Activated T-helper 2 cell treated with anti-CD3 and anti-CD28 coated beads, Interferon-gamma antibody, Interleukin-2, Interleukin-4, amounts not matched to agents 10 μg/mL and 5 μg/mL and 100 μg/mL, durations not matched to agents 14 hours and 24 hours and 36 hours (primary cell): ENCODE measurements around the gene FARS2. TPM values are rescaled to one million over a fixed set of nuclear protein-coding genes. Genes with fewer than 3 reads are reported as not detected.
"Not testable (repeated sequence)": the region's sequence is repeated elsewhere in the genome, so short reads cannot be mapped to it uniquely, and the experiment has no call there.

Experiments
- DNase-seq: peaks from one replicate; pipeline ENCODE4 v3.0.0; 2021; ENCODE audit warnings: low spot score
- H3K27ac Mint-ChIP-seq: one replicate; pipeline ENCODE4 v1.8.0; 2021; ENCODE audit warnings: mixed read lengths
- H3K27me3 Mint-ChIP-seq: one replicate; pipeline ENCODE4 v1.8.0; 2021; ENCODE audit warnings: low read depth, mixed read lengths
- H3K36me3 Mint-ChIP-seq: one replicate; pipeline ENCODE4 v1.8.0; 2021; ENCODE audit warnings: low read depth, mixed read lengths
- H3K4me1 Mint-ChIP-seq: one replicate; pipeline ENCODE4 v1.8.0; 2021; ENCODE audit warnings: low read depth, mixed read lengths
- H3K4me3 Mint-ChIP-seq: one replicate; pipeline ENCODE4 v1.8.0; 2021; ENCODE audit warnings: low read depth, mild to moderate bottlenecking, moderate library complexity, mixed read lengths
- H3K9me3 Mint-ChIP-seq: one replicate; pipeline ENCODE4 v1.8.0; 2021; ENCODE audit warnings: mixed read lengths
- intact Hi-C: fragments of 100-400 bp; cut with micrococcal nuclease; formaldehyde crosslinking; loops from one replicate; pipeline ENCODE4 v1.15.1; 2023
- total RNA-seq: library from RNA; stranded (reverse); gene quantifications from 2 replicates; pipeline ENCODE4 v1.2.3, GENCODE V29; 2022

FARS2 gene
- total RNA-seq, 1 donor from 2014 or later = 19.7 TPM

- no peak for DNase-seq
- no peaks in the 10 kb centered on the region for H3K27me3 Mint-ChIP-seq
- no peaks in the 10 kb centered on the region for H3K36me3 Mint-ChIP-seq
- intact Hi-C loops = no loop called here
- no peak overlapping the region for H3K4me3 Mint-ChIP-seq
- no peak overlapping the region for H3K27ac Mint-ChIP-seq
- no peaks in the 10 kb centered on the region for H3K9me3 Mint-ChIP-seq
- H3K4me1 Mint-ChIP-seq = peaks cover 2% of the 10 kb centered on the region
These were observed 394.9 kb downstream of the FARS2 start for GRCh38 chr6:5656226-5656625.

- intact Hi-C loops, H3K4me3 Mint-ChIP-seq, H3K9me3 Mint-ChIP-seq, H3K27me3 Mint-ChIP-seq, H3K4me1 Mint-ChIP-seq, H3K27ac Mint-ChIP-seq, DNase-seq, H3K36me3 Mint-ChIP-seq: not testable (repeated sequence)
These were observed 395.4 kb downstream of the FARS2 start for GRCh38 chr6:5656695-5657094.

GRCh38 chr6:5657684-5658430, 396.5 kb downstream of the FARS2 start:
- Mint-ChIP-seq H3K27ac (no peak overlapping the region), H3K27me3 (no peaks in the 10 kb centered on the region), H3K4me1 (peaks cover 2% of the 10 kb centered on the region), H3K36me3 (no peaks in the 10 kb centered on the region), H3K4me3 (no peak overlapping the region), H3K9me3 (no peaks in the 10 kb centered on the region)
- intact Hi-C loops = no loop called here
- DNase-seq = no peak

- Mint-ChIP-seq H3K27ac (no peak overlapping the region), H3K4me3 (no peak overlapping the region), H3K36me3 (no peaks in the 10 kb centered on the region), H3K27me3 (no peaks in the 10 kb centered on the region), H3K9me3 (no peaks in the 10 kb centered on the region), H3K4me1 (peaks cover 2% of the 10 kb centered on the region)
- intact Hi-C loops = no loop called here
- no peak for DNase-seq
These were observed 398.2 kb downstream of the FARS2 start for GRCh38 chr6:5659467-5659866.

GRCh38 chr6:5660772-5661171, 399.5 kb downstream of the FARS2 start:
- DNase-seq = no peak
- no peak overlapping the region for H3K27ac Mint-ChIP-seq
- no peaks in the 10 kb centered on the region for H3K9me3 Mint-ChIP-seq
- H3K27me3 Mint-ChIP-seq = no peaks in the 10 kb centered on the region
- peaks cover 15% of the 10 kb centered on the region for H3K4me1 Mint-ChIP-seq
- no peaks in the 10 kb centered on the region for H3K36me3 Mint-ChIP-seq
- H3K4me3 Mint-ChIP-seq = no peak overlapping the region
- intact Hi-C loops = no loop called here

- H3K4me1 Mint-ChIP-seq = peaks cover 18% of the 10 kb centered on the region
- H3K27me3 Mint-ChIP-seq = no peaks in the 10 kb centered on the region
- DNase-seq = no peak
- H3K27ac Mint-ChIP-seq = no peak overlapping the region
- no peaks in the 10 kb centered on the region for H3K9me3 Mint-ChIP-seq
- H3K4me3 Mint-ChIP-seq = no peak overlapping the region
- intact Hi-C loops = no loop called here
- H3K36me3 Mint-ChIP-seq = no peaks in the 10 kb centered on the region
These were observed 401.5 kb downstream of the FARS2 start for GRCh38 chr6:5662797-5663196.

GRCh38 chr6:5663259-5663658, 401.9 kb downstream of the FARS2 start:
- peaks cover 18% of the 10 kb centered on the region for H3K4me1 Mint-ChIP-seq
- no peak for DNase-seq
- H3K27ac Mint-ChIP-seq = no peak overlapping the region
- H3K36me3 Mint-ChIP-seq = no peaks in the 10 kb centered on the region
- no peaks in the 10 kb centered on the region for H3K27me3 Mint-ChIP-seq
- H3K4me3 Mint-ChIP-seq = no peak overlapping the region
- H3K9me3 Mint-ChIP-seq = no peaks in the 10 kb centered on the region
- intact Hi-C loops = no loop called here

GRCh38 chr6:5663739-5664138, 402.4 kb downstream of the FARS2 start:
- Mint-ChIP-seq H3K27ac (no peak overlapping the region), H3K36me3 (no peaks in the 10 kb centered on the region), H3K9me3 (no peaks in the 10 kb centered on the region), H3K27me3 (no peaks in the 10 kb centered on the region), H3K4me1 (peaks cover 18% of the 10 kb centered on the region), H3K4me3 (no peak overlapping the region)
- DNase-seq = no peak
- intact Hi-C loops = no loop called here

- Mint-ChIP-seq H3K27me3 (no peaks in the 10 kb centered on the region), H3K4me1 (peaks cover 18% of the 10 kb centered on the region), H3K36me3 (no peaks in the 10 kb centered on the region), H3K4me3 (no peak overlapping the region), H3K9me3 (no peaks in the 10 kb centered on the region), H3K27ac (no peak overlapping the region)
- no peak for DNase-seq
- intact Hi-C loops = no loop called here
These were observed 402.8 kb downstream of the FARS2 start for GRCh38 chr6:5664149-5664548.

- no peak for DNase-seq
- Mint-ChIP-seq H3K27ac (peak overlapping the region; percentile 19), H3K27me3 (no peaks in the 10 kb centered on the region), H3K36me3 (no peaks in the 10 kb centered on the region), H3K4me1 (peaks cover 18% of the 10 kb centered on the region), H3K4me3 (no peak overlapping the region), H3K9me3 (no peaks in the 10 kb centered on the region)
- intact Hi-C loops = no loop called here
These were observed 403.9 kb downstream of the FARS2 start for GRCh38 chr6:5665173-5665572.

- intact Hi-C loops = no loop called here
- H3K27ac Mint-ChIP-seq = peak overlapping the region; percentile 19
- H3K4me1 Mint-ChIP-seq = peaks cover 18% of the 10 kb centered on the region
- no peaks in the 10 kb centered on the region for H3K27me3 Mint-ChIP-seq
- no peaks in the 10 kb centered on the region for H3K36me3 Mint-ChIP-seq
- H3K4me3 Mint-ChIP-seq = no peak overlapping the region
- H3K9me3 Mint-ChIP-seq = no peaks in the 10 kb centered on the region
- no peak for DNase-seq
These were observed 404.4 kb downstream of the FARS2 start for GRCh38 chr6:5665667-5666066.

GRCh38 chr6:5666695-5667094, 405.4 kb downstream of the FARS2 start:
- H3K36me3 Mint-ChIP-seq = peaks cover 2% of the 10 kb centered on the region
- intact Hi-C loops = no loop called here
- no peaks in the 10 kb centered on the region for H3K27me3 Mint-ChIP-seq
- H3K4me1 Mint-ChIP-seq = peaks cover 27% of the 10 kb centered on the region
- H3K4me3 Mint-ChIP-seq = no peak overlapping the region
- no peak for DNase-seq
- no peaks in the 10 kb centered on the region for H3K9me3 Mint-ChIP-seq
- H3K27ac Mint-ChIP-seq = no peak overlapping the region

- H3K36me3 Mint-ChIP-seq = peaks cover 2% of the 10 kb centered on the region
- H3K4me1 Mint-ChIP-seq = peaks cover 30% of the 10 kb centered on the region
- intact Hi-C loops = no loop called here
- no peak overlapping the region for H3K4me3 Mint-ChIP-seq
- DNase-seq = no peak
- H3K27ac Mint-ChIP-seq = no peak overlapping the region
- no peaks in the 10 kb centered on the region for H3K27me3 Mint-ChIP-seq
- H3K9me3 Mint-ChIP-seq = no peaks in the 10 kb centered on the region
These were observed 406.4 kb downstream of the FARS2 start for GRCh38 chr6:5667737-5668136.

- Mint-ChIP-seq H3K4me3 (no peak overlapping the region), H3K27me3 (no peaks in the 10 kb centered on the region), H3K9me3 (no peaks in the 10 kb centered on the region), H3K36me3 (peaks cover 2% of the 10 kb centered on the region), H3K4me1 (peaks cover 21% of the 10 kb centered on the region), H3K27ac (no peak overlapping the region)
- DNase-seq = no peak
- intact Hi-C loops = no loop called here
These were observed 409.1 kb downstream of the FARS2 start for GRCh38 chr6:5670381-5670780.
